Mesenchymal stem cell (in vitro differentiated cells and primary cell): Measurements from ENCODE around the gene PEX5.

Source experiments
- DNase-seq: peaks from one replicate; pipeline ENCODE4 v3.0.0-alpha.2; 2013
- H2AFZ ChIP-seq: one replicate; pipeline ENCODE4 v1.6.1; 2013; ENCODE audit warnings: low read depth, mild to moderate bottlenecking, control low read depth, inconsistent platforms, low read length, moderate library complexity
- H2AK5ac ChIP-seq: 2 replicates; pipeline ENCODE4 v1.6.1; 2013; ENCODE audit warnings: low read length, moderate library complexity, mild to moderate bottlenecking, inconsistent platforms; ENCODE audit not compliant: severe bottlenecking
- H2BK120ac ChIP-seq: one replicate; pipeline ENCODE4 v1.6.1; 2013; ENCODE audit warnings: low read depth, mild to moderate bottlenecking, inconsistent platforms, low read length, moderate library complexity
- H2BK12ac ChIP-seq, 2 experiments: one replicate each; pipeline ENCODE4 v1.6.1; 2013; ENCODE audit warnings: inconsistent platforms in 2 of 2, low read length in 2 of 2, mild to moderate bottlenecking in 2 of 2, moderate library complexity in 2 of 2, control low read depth in 1 of 2
- H2BK15ac ChIP-seq: one replicate; pipeline ENCODE4 v1.6.1; 2013; ENCODE audit warnings: mild to moderate bottlenecking, low read depth, inconsistent platforms; ENCODE audit not compliant: poor library complexity, severe bottlenecking
- H2BK5ac ChIP-seq: 2 replicates; pipeline ENCODE4 v1.6.1; 2013; ENCODE audit warnings: low read depth, mild to moderate bottlenecking, low read length, control low read depth, inconsistent platforms; ENCODE audit not compliant: poor library complexity, severe bottlenecking
- H3K14ac ChIP-seq, 2 experiments: one replicate each; pipeline ENCODE4 v1.6.1; 2013; ENCODE audit warnings: inconsistent platforms in 2 of 2, low read length in 2 of 2, control low read depth in 1 of 2, mild to moderate bottlenecking in 1 of 2, moderate library complexity in 1 of 2
- H3K18ac ChIP-seq, 2 experiments: one replicate each; pipeline ENCODE4 v1.6.1; 2013; ENCODE audit warnings: inconsistent platforms in 2 of 2, low read length in 2 of 2, control low read depth in 1 of 2, low read depth in 1 of 2, mild to moderate bottlenecking in 1 of 2
- H3K23ac ChIP-seq, 2 experiments: one replicate each; pipeline ENCODE4 v1.6.1; 2013; ENCODE audit warnings: inconsistent platforms in 2 of 2, low read length in 2 of 2, mild to moderate bottlenecking in 2 of 2, moderate library complexity in 2 of 2, control low read depth in 1 of 2
- H3K27ac ChIP-seq: 2 replicates; pipeline ENCODE4 v1.5.1; 2013; ENCODE audit warnings: mild to moderate bottlenecking, moderate library complexity, low read length, control low read depth, inconsistent platforms; ENCODE audit not compliant: poor library complexity, severe bottlenecking
- H3K27me3 ChIP-seq, 2 experiments: 2 replicates each; pipeline versions ENCODE4 v1.6.1 to v1.7.0; 2013; ENCODE audit warnings: low read length in 2 of 2, mild to moderate bottlenecking in 2 of 2, moderate library complexity in 2 of 2, control low read depth in 1 of 2, inconsistent platforms in 1 of 2; ENCODE audit not compliant: control insufficient read depth in 1 of 2, insufficient read depth in 1 of 2
- H3K36me3 ChIP-seq, 2 experiments: 2 replicates each; pipeline versions ENCODE4 v1.6.1 to v1.7.0; 2013; ENCODE audit warnings: low read length in 2 of 2, control low read depth in 1 of 2, inconsistent platforms in 1 of 2, low read depth in 1 of 2, mild to moderate bottlenecking in 1 of 2; ENCODE audit not compliant: insufficient read depth in 2 of 2, control insufficient read depth in 1 of 2
- H3K4ac ChIP-seq, 2 experiments: one replicate each; pipeline ENCODE4 v1.6.1; 2013; ENCODE audit warnings: inconsistent platforms in 2 of 2, low read length in 2 of 2, mild to moderate bottlenecking in 2 of 2, moderate library complexity in 2 of 2, control low read depth in 1 of 2, low read depth in 1 of 2
- H3K4me1 ChIP-seq: 2 replicates; pipeline ENCODE4 v1.6.1; 2013; ENCODE audit warnings: low read depth, low read length, control low read depth; ENCODE audit not compliant: control insufficient read depth, insufficient read depth
- H3K4me2 ChIP-seq: 2 replicates; pipeline ENCODE4 v1.6.1; 2013; ENCODE audit warnings: low read length, mild to moderate bottlenecking, inconsistent platforms; ENCODE audit not compliant: poor library complexity, severe bottlenecking
- H3K4me3 ChIP-seq, 2 experiments: 2 replicates each; pipeline versions ENCODE4 v1.5.1 to v1.7.0; 2013; ENCODE audit warnings: low read length in 2 of 2, mild to moderate bottlenecking in 2 of 2, control low read depth in 1 of 2, low read depth in 1 of 2; ENCODE audit not compliant: insufficient read depth in 1 of 2
- H3K79me1 ChIP-seq: replicated peaks from 2 replicates; pipeline ENCODE4 v1.6.1; 2013; ENCODE audit warnings: mild to moderate bottlenecking, control low read depth, low read length, inconsistent platforms; ENCODE audit not compliant: poor library complexity, severe bottlenecking
- H3K9ac ChIP-seq: 2 replicates; pipeline ENCODE4 v1.7.0; 2013; ENCODE audit warnings: mild to moderate bottlenecking, low read length, moderate library complexity
- H3K9me3 ChIP-seq: 2 replicates; pipeline ENCODE4 v1.7.0; 2013; ENCODE audit warnings: mild to moderate bottlenecking, low read length; ENCODE audit not compliant: control insufficient read depth
- H4K8ac ChIP-seq: one replicate; pipeline ENCODE4 v1.6.1; 2013; ENCODE audit warnings: inconsistent platforms, mild to moderate bottlenecking, low read length, moderate library complexity
- H4K91ac ChIP-seq: one replicate; pipeline ENCODE4 v1.6.1; 2013; ENCODE audit warnings: mild to moderate bottlenecking, low read length, inconsistent platforms
- WGBS: methylation state at CpG from one replicate; pipeline ENCODE4 v1.1.7; 2013; ENCODE audit warnings: mixed read lengths; 5-methylcytosine and 5-hydroxymethylcytosine counted together

The PEX5 gene

DNA sequence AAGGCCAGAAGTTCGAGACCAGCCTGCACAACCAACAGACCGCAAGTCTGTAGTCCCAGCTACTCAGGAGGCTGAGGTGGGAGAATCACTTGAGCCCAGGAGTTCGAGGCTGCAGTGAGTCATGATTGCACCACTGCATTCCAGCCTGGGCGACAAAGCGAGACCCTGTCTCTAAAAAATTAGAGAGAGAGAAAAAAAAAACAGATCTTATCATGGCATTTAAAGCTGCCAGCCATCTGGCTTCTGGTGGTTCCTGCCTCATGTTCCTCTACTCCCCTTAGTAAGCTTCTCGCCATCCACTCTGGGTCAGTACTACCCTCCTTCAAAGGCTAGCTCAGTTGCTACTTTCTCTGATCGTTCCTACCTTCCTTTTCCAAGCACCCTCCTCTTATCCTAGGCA, 43.3 kb upstream of the PEX5 start:
- H3K4me1 ChIP-seq: peaks cover 3% of the 10 kb centered on the region
- H3K18ac ChIP-seq: no peak overlapping the region
- no peak overlapping the region for H2BK5ac ChIP-seq
- H3K4ac ChIP-seq: no peak overlapping the region
- no peak overlapping the region for H3K27ac ChIP-seq
- H2BK15ac ChIP-seq: no peak overlapping the region
- H3K14ac ChIP-seq: no peak overlapping the region
- H3K36me3 ChIP-seq: peaks cover 56 to 62% of the 10 kb centered on the region in 2 experiments
- no peak overlapping the region for H3K23ac ChIP-seq
- H3K4me3 ChIP-seq: no peak overlapping the region
- H3K4me2 ChIP-seq: no peak overlapping the region
- 71% methylated on average over 7 of the region's 7 CpGs for WGBS
- H3K9me3 ChIP-seq: no peaks in the 10 kb centered on the region
- no peak overlapping the region for H3K9ac ChIP-seq
- no peak overlapping the region for H4K91ac ChIP-seq
- H2AFZ ChIP-seq: no peak overlapping the region
- no peaks in the 10 kb centered on the region for H3K27me3 ChIP-seq
- H2AK5ac ChIP-seq: no peak overlapping the region
- no peak overlapping the region for H2BK12ac ChIP-seq
- H3K79me1 ChIP-seq: no peaks in the 10 kb centered on the region
- H2BK120ac ChIP-seq: no peak overlapping the region
- DNase-seq: no peak
- H4K8ac ChIP-seq: no peak overlapping the region

- no peak overlapping the region for H2BK120ac ChIP-seq
- H3K79me1 ChIP-seq: no peaks in the 10 kb centered on the region
- DNase-seq: no peak
- H3K4me3 ChIP-seq: no peak overlapping the region
- no peak overlapping the region for H4K91ac ChIP-seq
- H3K4me1 ChIP-seq: peaks cover 3% of the 10 kb centered on the region
- no peak overlapping the region for H2BK15ac ChIP-seq
- H3K27ac ChIP-seq: no peak overlapping the region
- no peak overlapping the region for H3K14ac ChIP-seq
- H3K9ac ChIP-seq: no peak overlapping the region
- no peak overlapping the region for H4K8ac ChIP-seq
- no peaks in the 10 kb centered on the region for H3K27me3 ChIP-seq
- 97% methylated on average over 7 of the region's 7 CpGs for WGBS
- no peak overlapping the region for H2BK12ac ChIP-seq
- H3K9me3 ChIP-seq: no peaks in the 10 kb centered on the region
- H2BK5ac ChIP-seq: no peak overlapping the region
- peaks cover 53 to 61% of the 10 kb centered on the region in 2 experiments for H3K36me3 ChIP-seq
- H3K18ac ChIP-seq: no peak overlapping the region
- H3K23ac ChIP-seq: no peak overlapping the region
- H2AFZ ChIP-seq: no peak overlapping the region
- H3K4me2 ChIP-seq: no peak overlapping the region
- no peak overlapping the region for H2AK5ac ChIP-seq
- H3K4ac ChIP-seq: no peak overlapping the region
These were observed 42.6 kb upstream of the PEX5 start for GRCh38 chr12:7146906-7147305.

- H2AFZ ChIP-seq: no peak overlapping the region
- H3K9me3 ChIP-seq: no peaks in the 10 kb centered on the region
- no peak overlapping the region for H2AK5ac ChIP-seq
- H3K27me3 ChIP-seq: no peaks in the 10 kb centered on the region
- no peak overlapping the region for H3K4ac ChIP-seq
- H2BK15ac ChIP-seq: no peak overlapping the region
- no peak overlapping the region for H3K9ac ChIP-seq
- peaks cover 44 to 67% of the 10 kb centered on the region in 2 experiments for H3K36me3 ChIP-seq
- H3K18ac ChIP-seq: no peak overlapping the region
- no peak for DNase-seq
- H3K14ac ChIP-seq: no peak overlapping the region
- H2BK12ac ChIP-seq: no peak overlapping the region
- H3K79me1 ChIP-seq: no peaks in the 10 kb centered on the region
- H3K4me3 ChIP-seq: no peak overlapping the region
- WGBS: 92% methylated on average over 10 of the region's 12 CpGs
- H3K23ac ChIP-seq: no peak overlapping the region
- H2BK120ac ChIP-seq: no peak overlapping the region
- no peak overlapping the region for H4K8ac ChIP-seq
- no peak overlapping the region for H4K91ac ChIP-seq
- peaks cover 2% of the 10 kb centered on the region for H3K4me1 ChIP-seq
- no peak overlapping the region for H2BK5ac ChIP-seq
- H3K4me2 ChIP-seq: no peak overlapping the region
- H3K27ac ChIP-seq: no peak overlapping the region
These were observed 39.1 kb upstream of the PEX5 start for GRCh38 chr12:7150356-7150755.

- no peak for DNase-seq
- no peaks in the 10 kb centered on the region for H3K9me3 ChIP-seq
- H2BK12ac ChIP-seq: no peak overlapping the region
- no peak overlapping the region for H3K27ac ChIP-seq
- no peak overlapping the region for H2BK120ac ChIP-seq
- H2BK5ac ChIP-seq: no peak overlapping the region
- H3K4me3 ChIP-seq: no peak overlapping the region
- H2AFZ ChIP-seq: no peak overlapping the region
- no peak overlapping the region for H3K4me2 ChIP-seq
- H4K91ac ChIP-seq: no peak overlapping the region
- no peak overlapping the region for H3K4ac ChIP-seq
- no peak overlapping the region for H3K23ac ChIP-seq
- H3K79me1 ChIP-seq: no peaks in the 10 kb centered on the region
- no peaks in the 10 kb centered on the region for H3K27me3 ChIP-seq
- no peak overlapping the region for H3K18ac ChIP-seq
- no peak overlapping the region for H3K14ac ChIP-seq
- WGBS: 91% methylated on average over 6 of the region's 6 CpGs
- peaks cover 3% of the 10 kb centered on the region for H3K4me1 ChIP-seq
- H3K9ac ChIP-seq: no peak overlapping the region
- H2BK15ac ChIP-seq: no peak overlapping the region
- H3K36me3 ChIP-seq: peaks cover 49 to 67% of the 10 kb centered on the region in 2 experiments
- H2AK5ac ChIP-seq: no peak overlapping the region
- H4K8ac ChIP-seq: no peak overlapping the region
These were observed 38.6 kb upstream of the PEX5 start for GRCh38 chr12:7150841-7151240.
